Stimulated activated CD8-positive, alpha-beta memory T cell treated with anti-CD3 and anti-CD28 coated beads, Interleukin-4, amount 100 ng/mL, for 4 hours (primary cell): Measurements from ENCODE around the gene PIGV.
"Not testable (repeated sequence)": the region's sequence is repeated elsewhere in the genome, so short reads cannot be mapped to it uniquely, and the experiment has no call there.

Experiments
- DNase-seq, 2 donors: peaks; one replicate each; pipeline ENCODE4 v3.0.0-alpha.2; 2020; ENCODE audit warnings: low read depth in 2 of 2, low spot score in 1 of 2

Gene PIGV

GRCh38 chr1:26832249-26832960 lies 44.7 kb downstream of the PIGV start:
- DNase-seq = no peak

GRCh38 chr1:26833432-26834405 lies 46.0 kb downstream of the PIGV start:
- DNase-seq = peak; percentile 71 to 80

GRCh38 chr1:26837665-26838064 lies 49.9 kb downstream of the PIGV start:
- DNase-seq = not testable (repeated sequence)

- peak in 1 of 2 donors; percentile 21 for DNase-seq
These were observed 51.0 kb downstream of the PIGV start for GRCh38 chr1:26838474-26839338.

- no peak for DNase-seq
These were observed 51.6 kb downstream of the PIGV start for GRCh38 chr1:26839339-26839722.

- DNase-seq = no peak
These were observed 52.0 kb downstream of the PIGV start for GRCh38 chr1:26839779-26840178.

- DNase-seq = no peak
These were observed 56.9 kb downstream of the PIGV start for GRCh38 chr1:26844424-26845196.

GRCh38 chr1:26847826-26848225 lies 60.1 kb downstream of the PIGV start:
- DNase-seq = not testable (repeated sequence)
